LNCaP clone FGC (cell line): ENCODE data around the gene PLEKHA5.

Experiments used
- DNase-seq: peaks from one replicate; pipeline ENCODE4 v3.0.0-alpha.2; 2011; ENCODE audit warnings: low read depth
- H3K4me3 ChIP-seq: 2 replicates; pipeline ENCODE4 v1.5.1; 2011; ENCODE audit warnings: mild to moderate bottlenecking, low read depth, low read length, control low read depth
- TF ChIP-seq, protein P1 (sequence below): IDR thresholded peaks from 2 replicates; pipeline ENCODE4 v1.5.1; 2012; ENCODE audit warnings: mild to moderate bottlenecking; ENCODE audit not compliant: control insufficient read depth, insufficient read depth; ENCODE audit errors: extremely low read depth

The PLEKHA5 gene

DNA sequence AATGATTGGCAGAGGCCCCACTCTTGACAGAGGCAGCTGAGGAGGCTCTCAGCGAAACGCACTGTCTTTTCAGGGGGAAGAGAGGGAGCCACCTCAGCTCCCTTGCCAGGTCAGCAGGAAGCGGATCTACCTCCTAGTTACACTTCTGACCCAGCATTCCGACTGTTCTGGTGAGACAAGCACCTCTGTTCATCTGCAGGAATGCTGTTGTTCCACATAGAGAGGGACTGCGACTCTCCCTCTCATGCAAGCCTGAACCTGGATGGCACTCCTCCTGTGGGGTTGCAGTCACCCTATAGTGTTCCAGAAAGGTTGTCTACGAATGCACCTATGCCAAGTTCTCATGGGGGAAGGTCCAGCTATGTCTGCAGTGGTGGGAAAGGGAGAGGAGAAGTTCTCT, 272.7 kb downstream of the PLEKHA5 start:
- no peak overlapping the region for H3K4me3 ChIP-seq
- TF ChIP-seq, protein P1, sequence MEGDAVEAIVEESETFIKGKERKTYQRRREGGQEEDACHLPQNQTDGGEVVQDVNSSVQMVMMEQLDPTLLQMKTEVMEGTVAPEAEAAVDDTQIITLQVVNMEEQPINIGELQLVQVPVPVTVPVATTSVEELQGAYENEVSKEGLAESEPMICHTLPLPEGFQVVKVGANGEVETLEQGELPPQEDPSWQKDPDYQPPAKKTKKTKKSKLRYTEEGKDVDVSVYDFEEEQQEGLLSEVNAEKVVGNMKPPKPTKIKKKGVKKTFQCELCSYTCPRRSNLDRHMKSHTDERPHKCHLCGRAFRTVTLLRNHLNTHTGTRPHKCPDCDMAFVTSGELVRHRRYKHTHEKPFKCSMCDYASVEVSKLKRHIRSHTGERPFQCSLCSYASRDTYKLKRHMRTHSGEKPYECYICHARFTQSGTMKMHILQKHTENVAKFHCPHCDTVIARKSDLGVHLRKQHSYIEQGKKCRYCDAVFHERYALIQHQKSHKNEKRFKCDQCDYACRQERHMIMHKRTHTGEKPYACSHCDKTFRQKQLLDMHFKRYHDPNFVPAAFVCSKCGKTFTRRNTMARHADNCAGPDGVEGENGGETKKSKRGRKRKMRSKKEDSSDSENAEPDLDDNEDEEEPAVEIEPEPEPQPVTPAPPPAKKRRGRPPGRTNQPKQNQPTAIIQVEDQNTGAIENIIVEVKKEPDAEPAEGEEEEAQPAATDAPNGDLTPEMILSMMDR, result no peak
- DNase-seq, result no peak

DNA sequence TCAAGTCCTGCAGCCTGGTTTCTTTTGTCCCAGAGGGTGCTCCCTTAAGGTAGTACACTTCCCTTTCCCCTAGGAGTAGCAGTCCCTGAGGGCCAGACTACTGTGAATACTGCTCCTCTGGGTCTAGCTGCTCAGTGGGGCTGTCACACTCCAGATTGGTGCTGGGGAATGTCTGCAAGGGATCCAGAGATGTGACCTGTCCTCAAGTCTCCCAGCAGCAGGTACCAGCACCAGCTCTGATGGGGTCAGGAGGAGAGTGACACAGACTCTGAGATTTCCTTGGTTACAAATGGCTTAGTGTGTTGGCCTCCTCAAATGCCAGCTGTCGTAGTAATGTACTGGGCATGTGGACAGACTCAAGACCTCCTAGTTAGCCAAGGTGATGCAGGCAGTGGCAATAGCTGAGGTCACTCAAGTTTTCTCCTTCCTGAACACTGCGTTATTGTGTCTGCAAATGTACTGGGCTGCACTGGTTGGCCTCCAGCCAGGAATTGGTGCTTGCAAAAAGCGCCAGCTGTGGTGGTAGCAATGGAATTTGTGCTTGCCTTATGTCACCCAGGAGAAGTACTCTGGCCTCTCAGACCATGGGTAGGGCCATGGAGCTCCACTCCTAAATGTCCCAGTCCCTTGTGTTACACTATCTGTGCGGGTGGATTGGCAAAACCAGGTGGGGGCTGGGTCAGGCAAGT, 273.4 kb downstream of the PLEKHA5 start:
- TF ChIP-seq, protein P1, result no peak
- H3K4me3 ChIP-seq, result no peak overlapping the region
- peak; percentile 21 for DNase-seq

DNA sequence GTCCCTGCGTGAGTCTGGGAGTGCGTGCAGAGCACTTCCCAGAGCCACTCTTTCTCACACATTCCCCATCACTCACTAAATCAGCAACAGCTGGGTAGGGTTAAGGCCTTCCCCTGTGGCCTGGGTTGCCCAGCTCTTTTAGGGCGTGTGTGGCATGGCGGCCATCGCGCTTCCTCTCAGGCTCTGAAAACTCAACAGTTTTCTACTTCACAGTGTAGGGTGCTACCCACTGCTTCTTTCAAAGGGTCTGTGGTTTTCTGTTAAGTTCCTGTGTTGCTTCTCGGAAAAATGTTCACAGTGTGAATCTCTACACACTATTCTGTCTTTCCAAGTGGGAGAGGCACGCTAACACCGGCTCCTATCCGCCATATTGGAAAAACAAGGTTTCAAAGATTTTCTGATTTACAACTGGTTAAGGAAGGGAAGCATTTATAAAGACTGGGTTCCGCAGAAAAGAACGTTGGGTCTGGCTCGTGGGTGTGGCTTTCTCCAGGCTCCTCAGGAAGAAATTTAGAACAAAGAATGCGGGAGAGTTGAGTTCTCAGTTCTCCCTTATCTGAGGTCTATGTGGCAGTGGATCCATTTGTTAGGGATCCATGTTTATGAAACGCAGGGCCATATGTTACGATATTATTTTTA, 274.8 kb downstream of the PLEKHA5 start:
- H3K4me3 ChIP-seq, result no peak overlapping the region

DNA sequence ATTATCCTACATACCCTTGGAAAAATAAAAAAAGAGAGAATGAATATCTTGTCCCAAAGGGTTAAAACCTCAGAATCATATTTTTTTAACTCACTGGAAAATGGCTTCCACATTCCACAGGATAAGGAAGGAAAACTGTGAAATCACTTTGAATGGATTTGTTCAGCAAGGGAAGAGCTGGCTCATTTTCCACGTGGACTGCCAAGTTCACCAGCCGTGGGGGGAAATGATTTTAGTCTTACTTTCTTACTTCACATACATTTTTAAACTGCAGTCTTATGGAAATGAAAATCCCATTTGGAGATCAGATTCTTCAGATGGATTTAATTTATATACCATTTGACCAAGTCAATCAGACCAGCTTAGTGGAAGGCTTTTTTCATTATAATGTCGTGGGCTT, 279.8 kb downstream of the PLEKHA5 start:
- TF ChIP-seq, protein P1, result no peak
- H3K4me3 ChIP-seq, result no peak overlapping the region
- DNase-seq, result no peak

More for the DNA sequence above, 274.8 kb downstream of the PLEKHA5 start:
- DNase-seq, result no peak
- TF ChIP-seq, protein P1, result no peak

DNA sequence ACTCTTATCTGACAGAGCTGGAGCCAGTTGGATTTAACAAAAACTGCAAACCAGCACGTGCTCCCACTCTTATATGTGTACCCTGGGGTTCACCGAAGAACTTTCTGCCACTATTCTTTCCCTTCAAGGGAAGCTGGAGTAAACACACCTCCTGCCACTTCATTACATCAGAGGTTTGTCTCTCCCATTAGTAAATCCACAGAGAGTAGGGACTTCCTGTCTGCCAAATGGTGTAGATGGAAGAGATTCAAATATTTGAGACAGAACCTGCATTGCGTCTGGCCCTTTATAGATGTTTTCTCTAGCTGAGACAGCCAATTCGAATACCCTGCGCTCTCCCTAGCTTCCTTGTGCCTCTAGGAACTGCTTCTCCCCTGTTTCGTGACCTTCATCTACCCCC, 280.7 kb downstream of the PLEKHA5 start:
- DNase-seq, result no peak
- TF ChIP-seq, protein P1, result no peak

DNA sequence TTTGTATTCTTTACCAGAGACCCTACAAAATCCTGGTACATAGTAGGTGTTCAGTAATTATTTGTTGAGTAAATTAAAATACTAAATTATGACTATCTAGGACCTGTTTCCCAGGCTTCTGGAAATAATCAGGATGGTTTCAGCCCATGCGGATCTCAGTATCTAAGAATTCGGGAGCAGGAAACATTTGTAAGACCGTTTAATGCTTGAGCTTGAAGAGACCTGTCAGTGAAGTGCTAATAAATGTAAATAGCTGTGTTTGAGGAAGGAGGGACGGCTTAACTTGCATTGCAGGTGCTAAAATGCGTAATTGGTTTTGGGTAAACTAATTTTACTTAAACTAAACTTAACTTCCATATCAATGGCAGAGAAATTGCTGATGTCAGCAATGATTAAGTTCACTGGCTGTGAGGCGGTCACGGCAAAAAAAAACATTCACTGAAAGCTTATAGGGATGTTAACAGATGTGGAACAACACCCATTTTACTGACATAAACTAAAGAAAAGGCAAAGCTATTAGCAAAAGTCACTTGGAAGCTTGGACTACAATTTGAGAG, 281.2 kb downstream of the PLEKHA5 start:
- DNase-seq, result no peak
- no peak overlapping the region for H3K4me3 ChIP-seq
- TF ChIP-seq, protein P1, result no peak

More for the DNA sequence above, 280.7 kb downstream of the PLEKHA5 start:
- no peak overlapping the region for H3K4me3 ChIP-seq
